ENCODE measurements around the gene CXorf66.
"Not testable (repeated sequence)": the region's sequence is repeated elsewhere in the genome, so short reads cannot be mapped to it uniquely, and the experiment has no call there.

Gene CXorf66

GRCh38 chrX:139929876-139930275, 35.4 kb downstream of the CXorf66 start:
- DNase-seq (ENCODE audit: low read depth): no peak

GRCh38 chrX:139924696-139925095, 40.6 kb downstream of the CXorf66 start:
- no peak for DNase-seq (ENCODE audit: low read depth)

GRCh38 chrX:139924069-139924695, 41.1 kb downstream of the CXorf66 start:
- DNase-seq (ENCODE audit: low read depth): no peak

GRCh38 chrX:139921142-139921541, 44.2 kb downstream of the CXorf66 start:
- not testable (repeated sequence) for DNase-seq (ENCODE audit: low read depth)

GRCh38 chrX:139920316-139920715, 45.0 kb downstream of the CXorf66 start:
- DNase-seq (ENCODE audit: low read depth): no peak

- DNase-seq (ENCODE audit: low read depth): no peak
Measured at GRCh38 chrX:139914421-139914820, 50.9 kb downstream of the CXorf66 start.

GRCh38 chrX:139909712-139910111, 55.6 kb downstream of the CXorf66 start:
- DNase-seq (ENCODE audit: low read depth): no peak

GRCh38 chrX:139907078-139907477, 58.2 kb downstream of the CXorf66 start:
- no peak for DNase-seq (ENCODE audit: low read depth)

GRCh38 chrX:139905743-139906142, 59.6 kb downstream of the CXorf66 start:
- no peak for DNase-seq (ENCODE audit: low read depth)

All from activated T-cell treated with anti-CD3 and anti-CD28 coated beads for 1 hour (primary cell).